Stimulated activated naive CD8-positive, alpha-beta T cell treated with anti-CD3 and anti-CD28 coated beads, Interleukin-15, amount 100 ng/mL, for 72 hours (primary cell): ENCODE measurements around the gene PFKP.

Experiments
- ATAC-seq: fragments of 150-1000 bp; cut with Tn5 transposase; 2 replicates; pipeline ENCODE4 v1.10.0; 2021; ENCODE audit warnings: mild to moderate bottlenecking, moderate library complexity
- DNase-seq, 2 donors: peaks; one replicate each; pipeline ENCODE4 v3.0.0; 2021 to 2022
- H3K27ac Mint-ChIP-seq, 2 donors: one replicate each; pipeline ENCODE4 v1.8.0; 2022; ENCODE audit warnings: mild to moderate bottlenecking in 2 of 2, mixed read lengths in 2 of 2, moderate library complexity in 2 of 2
- H3K27me3 Mint-ChIP-seq: one replicate; pipeline ENCODE4 v1.8.0; 2022; ENCODE audit warnings: mixed read lengths
- H3K4me1 Mint-ChIP-seq: one replicate; pipeline ENCODE4 v1.8.0; 2022; ENCODE audit warnings: mild to moderate bottlenecking, mixed read lengths
- H3K4me3 Mint-ChIP-seq, 2 donors: one replicate each; pipeline ENCODE4 v1.8.0; 2022; ENCODE audit warnings: mild to moderate bottlenecking in 2 of 2, mixed read lengths in 2 of 2, moderate library complexity in 1 of 2
- H3K9me3 Mint-ChIP-seq, 2 donors: one replicate each; pipeline ENCODE4 v1.8.0; 2022; ENCODE audit warnings: mixed read lengths in 2 of 2

PFKP gene

GRCh38 chr10:3136763-3137611 is 69.6 kb downstream of the PFKP start:
- DNase-seq, result no peak
- H3K27ac Mint-ChIP-seq, result no peak overlapping the region
- no peaks in the 10 kb centered on the region for H3K4me1 Mint-ChIP-seq
- H3K4me3 Mint-ChIP-seq, result no peak overlapping the region
- ATAC-seq, result no peak
- no peaks in the 10 kb centered on the region for H3K27me3 Mint-ChIP-seq
- H3K9me3 Mint-ChIP-seq, result no peaks in the 10 kb centered on the region

- ATAC-seq (no peak), DNase-seq (no peak)
- Mint-ChIP-seq H3K27ac (peak overlapping the region in 1 of 2 donors; percentile 83), H3K4me1 (no peaks in the 10 kb centered on the region), H3K9me3 (no peaks in the 10 kb centered on the region), H3K27me3 (no peaks in the 10 kb centered on the region), H3K4me3 (no peak overlapping the region)
Observed at GRCh38 chr10:3137958-3138726, 70.8 kb downstream of the PFKP start.

GRCh38 chr10:3139216-3139910 is 72.0 kb downstream of the PFKP start:
- DNase-seq (no peak), ATAC-seq (no peak)
- H3K9me3 Mint-ChIP-seq, result no peaks in the 10 kb centered on the region
- peak overlapping the region; percentile 43 to 79 for H3K27ac Mint-ChIP-seq
- no peaks in the 10 kb centered on the region for H3K4me1 Mint-ChIP-seq
- no peaks in the 10 kb centered on the region for H3K27me3 Mint-ChIP-seq
- H3K4me3 Mint-ChIP-seq, result no peak overlapping the region

- H3K4me1 Mint-ChIP-seq, result no peaks in the 10 kb centered on the region
- no peak overlapping the region for H3K4me3 Mint-ChIP-seq
- ATAC-seq (no peak), DNase-seq (no peak)
- H3K9me3 Mint-ChIP-seq, result no peaks in the 10 kb centered on the region
- H3K27ac Mint-ChIP-seq, result no peak overlapping the region
- H3K27me3 Mint-ChIP-seq, result no peaks in the 10 kb centered on the region
Observed at GRCh38 chr10:3140280-3140679, 72.9 kb downstream of the PFKP start.

GRCh38 chr10:3141351-3142005 is 74.1 kb downstream of the PFKP start:
- no peaks in the 10 kb centered on the region for H3K9me3 Mint-ChIP-seq
- H3K27ac Mint-ChIP-seq, result peak overlapping the region in 1 of 2 donors; percentile 75
- no peak overlapping the region for H3K4me3 Mint-ChIP-seq
- no peaks in the 10 kb centered on the region for H3K4me1 Mint-ChIP-seq
- ATAC-seq (no peak), DNase-seq (no peak)
- no peaks in the 10 kb centered on the region for H3K27me3 Mint-ChIP-seq

GRCh38 chr10:3142146-3142875 is 75.0 kb downstream of the PFKP start:
- H3K9me3 Mint-ChIP-seq, result no peaks in the 10 kb centered on the region
- no peak for ATAC-seq
- no peak for DNase-seq
- H3K4me3 Mint-ChIP-seq, result no peak overlapping the region
- peak overlapping the region in 1 of 2 donors; percentile 85 for H3K27ac Mint-ChIP-seq
- H3K4me1 Mint-ChIP-seq, result no peaks in the 10 kb centered on the region
- no peaks in the 10 kb centered on the region for H3K27me3 Mint-ChIP-seq

- no peak for DNase-seq
- no peak for ATAC-seq
- no peaks in the 10 kb centered on the region for H3K9me3 Mint-ChIP-seq
- H3K4me1 Mint-ChIP-seq, result no peaks in the 10 kb centered on the region
- no peak overlapping the region for H3K27ac Mint-ChIP-seq
- H3K4me3 Mint-ChIP-seq, result no peak overlapping the region
- H3K27me3 Mint-ChIP-seq, result no peaks in the 10 kb centered on the region
Observed at GRCh38 chr10:3143366-3143765, 76.0 kb downstream of the PFKP start.

GRCh38 chr10:3143791-3144434 is 76.6 kb downstream of the PFKP start:
- no peak overlapping the region for H3K27ac Mint-ChIP-seq
- ATAC-seq, result no peak

GRCh38 chr10:3145366-3145765 is 78.0 kb downstream of the PFKP start:
- DNase-seq, result no peak
- Mint-ChIP-seq H3K27me3 (no peaks in the 10 kb centered on the region), H3K27ac (no peak overlapping the region), H3K9me3 (no peaks in the 10 kb centered on the region), H3K4me1 (no peaks in the 10 kb centered on the region), H3K4me3 (no peak overlapping the region)
- ATAC-seq, result no peak

More at GRCh38 chr10:3143791-3144434, 76.6 kb downstream of the PFKP start:
- no peaks in the 10 kb centered on the region for H3K27me3 Mint-ChIP-seq
- no peaks in the 10 kb centered on the region for H3K4me1 Mint-ChIP-seq
- no peak for DNase-seq
- H3K9me3 Mint-ChIP-seq, result no peaks in the 10 kb centered on the region
- no peak overlapping the region for H3K4me3 Mint-ChIP-seq

GRCh38 chr10:3146289-3146688 is 78.9 kb downstream of the PFKP start:
- H3K4me1 Mint-ChIP-seq, result no peaks in the 10 kb centered on the region
- H3K9me3 Mint-ChIP-seq, result no peaks in the 10 kb centered on the region
- H3K27me3 Mint-ChIP-seq, result no peaks in the 10 kb centered on the region
- ATAC-seq (no peak), DNase-seq (no peak)
- H3K27ac Mint-ChIP-seq, result no peak overlapping the region
- H3K4me3 Mint-ChIP-seq, result no peak overlapping the region

GRCh38 chr10:3147117-3147820 is 79.9 kb downstream of the PFKP start:
- H3K27ac Mint-ChIP-seq, result no peak overlapping the region
- H3K27me3 Mint-ChIP-seq, result no peaks in the 10 kb centered on the region

GRCh38 chr10:3148041-3148440 is 80.7 kb downstream of the PFKP start:
- no peak for DNase-seq
- Mint-ChIP-seq H3K27ac (no peak overlapping the region), H3K27me3 (no peaks in the 10 kb centered on the region), H3K4me1 (peaks cover 13% of the 10 kb centered on the region), H3K4me3 (no peak overlapping the region), H3K9me3 (no peaks in the 10 kb centered on the region)
- ATAC-seq, result no peak

More at GRCh38 chr10:3147117-3147820, 79.9 kb downstream of the PFKP start:
- no peak for DNase-seq
- Mint-ChIP-seq H3K4me1 (peaks cover 6% of the 10 kb centered on the region), H3K4me3 (no peak overlapping the region), H3K9me3 (no peaks in the 10 kb centered on the region)
- ATAC-seq, result no peak

- ATAC-seq (no peak), DNase-seq (no peak)
- no peak overlapping the region for H3K27ac Mint-ChIP-seq
- H3K4me1 Mint-ChIP-seq, result peaks cover 13% of the 10 kb centered on the region
- no peak overlapping the region for H3K4me3 Mint-ChIP-seq
- no peaks in the 10 kb centered on the region for H3K27me3 Mint-ChIP-seq
- H3K9me3 Mint-ChIP-seq, result no peaks in the 10 kb centered on the region
Observed at GRCh38 chr10:3148994-3149393, 81.6 kb downstream of the PFKP start.

- DNase-seq (no peak), ATAC-seq (no peak)
- H3K27me3 Mint-ChIP-seq, result no peaks in the 10 kb centered on the region
- no peaks in the 10 kb centered on the region for H3K9me3 Mint-ChIP-seq
- peaks cover 13% of the 10 kb centered on the region for H3K4me1 Mint-ChIP-seq
- H3K4me3 Mint-ChIP-seq, result no peak overlapping the region
- peak overlapping the region; percentile 52 to 54 for H3K27ac Mint-ChIP-seq
Observed at GRCh38 chr10:3149918-3150317, 82.6 kb downstream of the PFKP start.
